Suprapubic skin (tissue), 3 donors: ENCODE data around the gene STX2.

Experiments
- POLR2AphosphoS5 ChIP-seq, 3 donors: sonication (generic); formaldehyde crosslinking; IDR thresholded peaks; one replicate each; pipeline ENCODE4 v1.6.1; 2017; ENCODE audit warnings: antibody characterized with exemption in 3 of 3
- TF ChIP-seq, protein P1 (sequence below), 2 donors: fragments of 200-600 bp in 1 of 2; fragments of 450-650 bp in 1 of 2; sonication (generic) in 1 of 2; IDR thresholded peaks; one replicate each; pipeline ENCODE4 v1.5.1; 2016 to 2019; ENCODE audit warnings: antibody characterized with exemption in 2 of 2, mild to moderate bottlenecking in 1 of 2, moderate library complexity in 1 of 2

DNA sequence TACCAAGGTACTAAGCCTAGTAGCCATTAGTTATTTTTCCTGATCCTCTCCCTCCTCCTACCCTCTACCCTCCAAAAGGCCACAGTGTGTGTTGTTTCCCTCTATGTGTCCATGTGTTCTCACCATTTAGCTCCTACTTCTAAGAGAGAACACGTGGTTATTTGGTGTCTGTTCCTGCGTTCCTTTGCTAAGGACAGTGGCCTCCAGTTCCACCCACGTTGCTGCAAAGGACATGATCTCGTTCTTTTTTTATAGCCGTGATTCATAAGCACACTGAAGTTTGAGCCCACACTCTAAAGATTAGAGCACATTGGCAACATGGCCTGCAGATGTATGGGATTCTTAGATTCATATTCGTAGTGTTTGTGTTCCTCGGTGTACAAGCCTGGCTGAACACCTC is 8.1 kb upstream of the STX2 start:
- TF ChIP-seq, protein P1, sequence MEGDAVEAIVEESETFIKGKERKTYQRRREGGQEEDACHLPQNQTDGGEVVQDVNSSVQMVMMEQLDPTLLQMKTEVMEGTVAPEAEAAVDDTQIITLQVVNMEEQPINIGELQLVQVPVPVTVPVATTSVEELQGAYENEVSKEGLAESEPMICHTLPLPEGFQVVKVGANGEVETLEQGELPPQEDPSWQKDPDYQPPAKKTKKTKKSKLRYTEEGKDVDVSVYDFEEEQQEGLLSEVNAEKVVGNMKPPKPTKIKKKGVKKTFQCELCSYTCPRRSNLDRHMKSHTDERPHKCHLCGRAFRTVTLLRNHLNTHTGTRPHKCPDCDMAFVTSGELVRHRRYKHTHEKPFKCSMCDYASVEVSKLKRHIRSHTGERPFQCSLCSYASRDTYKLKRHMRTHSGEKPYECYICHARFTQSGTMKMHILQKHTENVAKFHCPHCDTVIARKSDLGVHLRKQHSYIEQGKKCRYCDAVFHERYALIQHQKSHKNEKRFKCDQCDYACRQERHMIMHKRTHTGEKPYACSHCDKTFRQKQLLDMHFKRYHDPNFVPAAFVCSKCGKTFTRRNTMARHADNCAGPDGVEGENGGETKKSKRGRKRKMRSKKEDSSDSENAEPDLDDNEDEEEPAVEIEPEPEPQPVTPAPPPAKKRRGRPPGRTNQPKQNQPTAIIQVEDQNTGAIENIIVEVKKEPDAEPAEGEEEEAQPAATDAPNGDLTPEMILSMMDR (IDR thresholded peaks at IDR 0.05) = no peak
- no peak for TF ChIP-seq POLR2AphosphoS5 (IDR thresholded peaks at IDR 0.05)
